Measurements from ENCODE around the gene FHOD3.

Gene FHOD3

GRCh38 chr18:36580874-36581750, 283.6 kb downstream of the FHOD3 start:
- DNase-seq (ENCODE audit: low read depth in 3 of 3, low spot score in 1 of 3), result no peak

DNA sequence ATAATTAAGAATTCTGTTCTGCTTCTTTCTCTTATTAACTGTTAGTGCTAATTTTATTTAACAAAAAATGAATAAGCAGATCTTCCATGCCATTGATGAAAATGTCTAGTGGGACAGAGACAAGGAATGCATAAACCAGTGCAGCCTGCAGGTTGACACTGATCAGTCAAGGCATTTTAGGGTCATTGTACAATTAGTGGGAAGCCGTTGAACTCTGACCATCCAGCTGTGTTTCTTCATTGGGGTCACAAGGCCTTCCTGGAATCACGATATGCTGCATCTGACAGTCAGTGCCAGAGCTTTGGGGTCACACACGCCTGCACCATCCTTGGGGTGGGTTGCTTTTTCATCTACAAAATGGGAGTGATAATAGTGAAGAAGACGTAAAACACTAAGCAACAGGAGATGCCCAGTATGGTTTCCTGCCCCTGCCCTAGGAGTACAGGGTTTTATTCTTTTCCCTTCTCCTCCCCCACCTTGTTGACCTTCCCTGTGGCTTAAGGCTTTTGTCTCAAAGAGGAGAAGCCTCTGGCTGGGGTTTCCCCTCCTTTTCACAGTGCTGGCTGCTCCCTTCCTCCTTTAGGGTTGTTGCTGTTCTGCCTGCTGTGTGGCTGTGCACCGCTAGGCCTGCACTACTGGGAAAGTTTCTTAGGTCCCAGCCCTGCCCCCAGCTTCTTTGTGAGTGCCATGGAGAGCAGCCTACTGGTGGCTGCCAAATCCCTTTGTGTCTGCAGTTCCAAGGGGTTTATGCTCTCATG, 285.7 kb downstream of the FHOD3 start:
- DNase-seq (ENCODE audit: low read depth in 3 of 3, low spot score in 1 of 3), result no peak

DNA sequence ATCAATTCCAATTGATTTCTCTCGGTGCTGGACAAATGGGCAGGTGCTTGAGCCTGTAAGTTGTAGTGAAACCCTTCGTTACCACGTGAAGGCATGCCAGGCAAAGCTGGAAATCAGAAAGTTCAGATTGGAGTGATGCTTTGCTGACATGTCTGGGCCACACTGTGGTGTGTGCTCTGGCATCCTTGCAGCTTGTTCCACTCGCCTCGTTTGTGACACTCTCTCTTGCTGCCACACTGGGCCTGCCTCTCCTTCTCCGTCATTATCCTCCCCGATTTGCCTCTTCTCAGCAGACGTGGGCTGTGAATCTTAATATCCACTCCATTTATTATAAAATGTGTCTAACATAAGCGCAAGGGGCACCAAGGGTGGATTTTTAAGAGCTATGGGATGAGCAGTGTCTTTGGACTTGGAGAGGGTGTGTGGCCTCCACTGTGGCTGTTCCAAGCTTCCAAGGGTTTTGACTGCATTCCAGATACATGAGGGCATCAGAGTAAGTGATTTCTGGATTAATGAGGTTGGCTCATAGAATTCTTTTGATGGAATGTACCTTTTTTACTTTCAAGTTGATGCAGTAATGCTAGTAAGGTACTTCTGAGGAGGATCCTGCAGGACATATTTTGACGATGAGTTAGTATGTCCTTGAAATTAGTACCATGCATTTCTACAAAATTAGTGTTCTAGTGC, 292.5 kb downstream of the FHOD3 start:
- no peak for DNase-seq (ENCODE audit: low read depth in 3 of 3, low spot score in 1 of 3)

- DNase-seq (ENCODE audit: low read depth in 3 of 3, low spot score in 1 of 3), result no peak
Measured at GRCh38 chr18:36590621-36591580, 293.4 kb downstream of the FHOD3 start.

DNA sequence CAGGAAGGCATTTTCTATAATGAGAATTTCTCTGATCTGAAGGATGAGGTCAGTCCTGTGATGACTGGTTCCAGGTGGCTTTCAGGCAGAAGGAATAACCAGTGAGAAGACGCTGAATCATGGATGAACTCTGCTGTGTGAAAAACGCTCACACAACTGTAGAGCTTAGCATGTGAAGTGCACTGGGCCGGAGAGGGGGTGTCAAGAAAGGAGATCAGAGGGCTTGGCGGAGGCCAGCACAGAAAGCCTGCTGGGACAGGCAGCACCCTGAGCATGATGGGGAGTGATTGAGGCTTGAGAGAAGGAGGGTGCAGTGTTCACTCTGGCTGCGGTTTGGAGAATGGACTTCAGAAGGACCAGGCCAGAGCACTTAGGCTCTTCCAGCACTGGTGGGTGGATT, 294.8 kb downstream of the FHOD3 start:
- DNase-seq (ENCODE audit: low read depth in 3 of 3, low spot score in 1 of 3), result no peak

DNA sequence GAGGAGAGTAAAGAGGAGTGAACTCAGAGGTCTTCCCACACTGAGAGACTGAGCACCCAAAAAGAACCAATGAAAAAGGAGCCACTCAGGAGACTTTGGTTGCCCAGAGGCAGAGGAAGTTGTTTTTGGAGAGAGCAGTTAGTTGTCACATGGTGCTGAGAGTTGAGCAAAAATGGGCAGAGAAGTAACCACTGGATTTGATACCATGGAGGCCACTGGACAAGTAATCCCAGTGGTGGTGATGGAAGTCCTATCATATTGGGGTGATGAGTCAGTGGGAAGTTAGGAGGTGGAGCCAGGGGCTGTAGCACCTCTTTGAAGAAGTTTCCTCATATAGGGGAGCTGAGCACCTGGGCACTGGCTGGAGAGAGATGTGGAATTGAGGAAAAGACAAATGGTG, 295.5 kb downstream of the FHOD3 start:
- DNase-seq (ENCODE audit: low read depth in 3 of 3, low spot score in 1 of 3), result no peak

DNA sequence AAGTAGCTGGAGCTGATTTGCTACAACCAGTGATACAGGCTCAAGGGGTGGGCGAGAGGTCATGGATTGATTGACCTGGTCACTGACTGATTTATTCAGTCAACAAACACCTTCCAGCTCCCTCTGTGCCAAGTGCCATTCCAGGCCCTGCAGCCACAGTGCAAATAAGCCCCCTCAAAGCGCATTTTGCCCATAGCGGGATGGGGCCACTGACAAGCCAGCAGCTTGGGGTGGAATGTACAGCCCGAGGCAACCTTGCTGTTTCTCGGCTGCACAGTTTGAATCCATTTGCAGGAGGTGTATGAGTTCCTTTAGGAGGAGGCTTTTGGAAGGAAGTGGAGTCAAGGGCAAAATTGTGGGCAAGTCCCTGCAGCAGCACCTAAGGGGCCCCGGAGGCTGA, 296.1 kb downstream of the FHOD3 start:
- DNase-seq (ENCODE audit: low read depth in 3 of 3, low spot score in 1 of 3), result no peak

DNA sequence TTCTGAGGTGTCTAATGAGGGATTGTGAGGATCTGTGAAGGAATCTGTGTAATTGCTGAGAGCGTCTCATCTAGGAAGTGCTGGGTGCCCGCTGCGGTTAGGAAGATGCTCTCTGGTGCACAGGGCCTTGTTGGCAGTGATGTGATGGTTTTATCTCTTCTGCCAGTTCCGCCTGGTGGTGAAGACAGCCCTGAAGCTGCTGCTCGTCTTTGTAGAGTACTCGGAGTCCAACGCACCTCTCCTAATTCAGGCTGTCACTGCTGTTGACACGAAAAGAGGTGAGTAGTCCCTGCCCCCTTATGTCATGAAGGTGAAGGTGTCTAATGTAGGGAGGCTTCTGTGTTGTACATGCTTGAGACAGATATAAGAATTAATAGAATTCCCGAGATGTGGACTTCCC, 297.1 kb downstream of the FHOD3 start:
- no peak for DNase-seq (ENCODE audit: low read depth in 3 of 3, low spot score in 1 of 3)

DNA sequence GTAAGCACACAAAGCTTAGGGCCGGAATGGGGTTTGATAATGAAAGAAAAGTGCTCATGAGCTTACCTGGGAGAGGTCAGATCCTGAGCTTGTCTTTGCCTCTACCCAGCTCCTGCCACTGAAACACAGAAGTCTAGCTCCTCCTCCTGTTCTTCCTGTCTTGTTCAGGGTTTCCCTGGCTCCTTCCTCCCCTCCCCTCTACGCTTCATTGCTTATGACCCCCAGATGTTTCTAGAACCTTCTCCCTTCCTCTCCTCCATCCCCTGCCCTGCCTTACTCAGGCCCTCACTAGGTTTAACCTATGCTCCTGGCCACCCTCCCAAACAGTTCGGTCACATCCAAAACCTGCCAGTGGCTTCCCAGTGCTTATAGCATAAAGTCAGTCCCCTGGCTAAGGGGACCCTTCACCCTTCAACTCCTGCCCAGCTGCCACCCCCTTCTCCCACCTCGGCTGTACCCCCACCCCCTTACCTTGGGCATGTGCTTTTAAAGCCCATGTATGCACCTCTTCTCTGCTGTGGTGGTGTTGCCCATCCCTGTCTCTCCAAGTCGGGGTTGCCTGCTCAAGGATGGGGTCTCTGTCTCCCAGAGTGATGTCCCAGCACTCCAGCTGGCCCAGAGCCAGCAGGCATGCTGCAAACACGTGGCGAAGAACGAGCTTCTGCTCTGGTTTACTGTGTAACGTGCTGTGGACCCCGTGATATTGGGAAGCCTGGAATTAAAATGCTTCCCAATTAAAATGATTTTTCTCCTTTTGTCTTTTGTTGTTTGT, 297.7 kb downstream of the FHOD3 start:
- no peak for DNase-seq (ENCODE audit: low read depth in 3 of 3, low spot score in 1 of 3)

- no peak for DNase-seq (ENCODE audit: low read depth in 3 of 3, low spot score in 1 of 3)
Measured at GRCh38 chr18:36595818-36596215, 298.3 kb downstream of the FHOD3 start.

DNA sequence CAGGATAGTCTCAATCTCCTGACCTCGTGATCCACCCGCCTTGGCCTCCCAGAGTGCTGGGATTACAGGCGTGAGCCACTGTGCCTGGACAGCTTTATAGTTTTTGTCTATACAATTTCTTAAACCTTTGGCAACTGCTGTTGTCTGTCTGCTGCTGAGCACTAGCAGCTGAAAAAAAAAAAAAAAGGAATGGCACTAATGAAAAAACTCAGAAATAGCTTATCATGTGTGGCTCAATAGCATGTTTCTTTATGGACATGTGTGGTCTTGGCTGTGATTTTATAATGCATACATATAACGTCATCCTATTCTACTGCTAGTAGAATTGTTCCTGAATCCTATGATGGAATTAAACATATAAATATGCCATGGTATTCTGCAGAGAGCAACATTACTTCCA, 300.1 kb downstream of the FHOD3 start:
- DNase-seq (ENCODE audit: low read depth in 3 of 3, low spot score in 1 of 3), result no peak

DNA sequence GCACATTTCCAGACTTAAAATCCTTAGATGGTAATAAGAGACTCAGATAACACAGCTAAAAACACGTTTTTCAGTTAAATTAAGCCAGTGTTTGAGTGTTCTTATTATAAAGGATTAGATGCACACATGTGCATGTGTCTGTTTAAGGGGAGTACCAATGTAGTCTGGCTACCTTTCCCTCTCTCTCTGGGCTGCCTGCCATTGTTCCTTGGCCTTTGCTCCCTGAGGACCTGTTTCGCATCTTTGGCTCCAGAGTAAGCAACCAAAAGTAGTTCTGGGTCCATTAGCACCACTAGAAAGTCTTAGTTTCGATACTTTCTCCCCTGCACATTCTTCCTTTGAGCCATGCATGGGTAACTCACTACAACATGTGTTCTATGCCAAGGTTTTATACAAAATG, 303.0 kb downstream of the FHOD3 start:
- DNase-seq (ENCODE audit: low read depth in 3 of 3, low spot score in 1 of 3), result no peak

GRCh38 chr18:36601316-36601715, 303.8 kb downstream of the FHOD3 start:
- DNase-seq (ENCODE audit: low read depth in 3 of 3, low spot score in 1 of 3), result no peak

- DNase-seq (ENCODE audit: low read depth in 3 of 3, low spot score in 1 of 3), result no peak
Measured at GRCh38 chr18:36602071-36602470, 304.6 kb downstream of the FHOD3 start.

- no peak for DNase-seq (ENCODE audit: low read depth in 3 of 3, low spot score in 1 of 3)
Measured at GRCh38 chr18:36602620-36603019, 305.1 kb downstream of the FHOD3 start.

DNA sequence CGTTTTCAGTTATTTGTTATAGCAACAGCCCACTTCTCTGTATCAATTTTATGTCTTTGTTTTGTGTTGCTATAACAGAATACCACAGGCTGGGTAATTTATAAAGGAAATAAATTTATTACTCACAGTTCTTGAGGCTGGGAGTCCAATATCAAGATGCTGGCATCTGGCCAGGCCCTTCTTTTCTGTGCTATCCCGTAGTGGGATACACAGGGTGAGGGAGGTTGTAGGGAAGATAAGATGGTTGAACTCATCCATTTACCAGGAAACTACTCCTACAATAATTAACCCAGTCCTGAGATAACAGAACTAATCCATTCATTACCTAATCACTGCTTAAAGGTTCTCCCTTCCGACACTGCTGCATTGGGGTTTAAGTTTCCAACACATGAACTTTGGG, 310.6 kb downstream of the FHOD3 start:
- no peak for DNase-seq (ENCODE audit: low read depth in 3 of 3, low spot score in 1 of 3)

- DNase-seq (ENCODE audit: low read depth in 3 of 3, low spot score in 1 of 3), result no peak
Measured at GRCh38 chr18:36610258-36610657, 312.7 kb downstream of the FHOD3 start.

- no peak for DNase-seq (ENCODE audit: low read depth in 3 of 3, low spot score in 1 of 3)
Measured at GRCh38 chr18:36610661-36611060, 313.1 kb downstream of the FHOD3 start.

GRCh38 chr18:36613069-36613468, 315.6 kb downstream of the FHOD3 start:
- no peak for DNase-seq (ENCODE audit: low read depth in 3 of 3, low spot score in 1 of 3)

DNA sequence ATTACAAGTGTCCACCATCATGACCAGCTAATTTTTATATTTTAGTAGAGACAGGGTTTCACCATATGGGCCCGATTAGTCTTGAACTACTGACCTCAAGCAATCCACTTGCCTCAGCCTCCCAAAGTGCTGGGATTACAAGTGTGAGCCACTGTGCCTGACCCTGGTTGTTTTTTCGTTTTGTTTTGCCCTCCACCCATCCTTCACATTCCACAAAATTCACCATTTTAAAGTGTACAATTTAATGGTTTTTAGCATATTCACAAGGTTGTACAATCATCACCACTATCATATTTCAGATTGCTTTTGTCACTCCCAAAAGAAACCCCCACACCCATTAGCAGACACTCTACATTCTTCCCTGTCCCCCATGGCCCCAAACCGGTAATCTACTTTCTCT, 316.3 kb downstream of the FHOD3 start:
- DNase-seq (ENCODE audit: low read depth in 3 of 3, low spot score in 1 of 3), result no peak
